ENCODE measurements around the gene SCAI.

DNA sequence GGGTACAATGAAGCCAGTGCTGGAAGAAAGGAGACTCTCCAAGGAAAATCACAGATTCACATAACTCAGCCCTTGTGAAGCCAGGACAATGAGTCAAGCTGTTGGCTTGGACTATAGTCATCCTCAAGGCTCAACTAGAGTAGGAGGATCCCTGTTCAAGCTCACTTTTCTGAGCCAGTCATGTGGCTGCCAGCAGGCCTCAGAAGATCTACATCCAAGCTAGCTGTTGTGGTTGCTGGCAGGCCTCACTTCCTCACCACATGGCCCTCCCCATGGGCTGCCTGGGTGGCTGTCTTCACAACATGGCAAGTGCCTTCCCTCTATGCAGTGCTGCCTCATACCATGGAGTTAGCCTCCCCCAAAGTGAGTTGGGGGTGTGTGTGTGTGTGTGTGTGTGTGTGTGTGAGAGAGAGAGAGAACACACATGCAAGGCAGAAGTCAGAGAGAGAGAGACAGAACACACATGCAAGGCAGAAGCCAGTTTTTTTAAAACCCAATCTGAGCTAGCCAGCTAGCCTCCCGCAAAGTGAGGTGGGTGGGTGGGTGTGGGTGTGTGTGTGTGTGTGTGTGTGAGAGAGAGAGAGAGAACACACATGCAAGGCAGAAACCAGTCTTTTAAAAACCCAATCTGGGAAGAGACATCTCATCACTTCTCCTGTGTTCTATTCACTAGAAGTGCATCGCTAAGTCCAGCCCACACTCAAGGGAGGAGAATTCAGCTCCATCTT lies 17.1 kb downstream of the SCAI start:
- TF ChIP-seq, protein P1, sequence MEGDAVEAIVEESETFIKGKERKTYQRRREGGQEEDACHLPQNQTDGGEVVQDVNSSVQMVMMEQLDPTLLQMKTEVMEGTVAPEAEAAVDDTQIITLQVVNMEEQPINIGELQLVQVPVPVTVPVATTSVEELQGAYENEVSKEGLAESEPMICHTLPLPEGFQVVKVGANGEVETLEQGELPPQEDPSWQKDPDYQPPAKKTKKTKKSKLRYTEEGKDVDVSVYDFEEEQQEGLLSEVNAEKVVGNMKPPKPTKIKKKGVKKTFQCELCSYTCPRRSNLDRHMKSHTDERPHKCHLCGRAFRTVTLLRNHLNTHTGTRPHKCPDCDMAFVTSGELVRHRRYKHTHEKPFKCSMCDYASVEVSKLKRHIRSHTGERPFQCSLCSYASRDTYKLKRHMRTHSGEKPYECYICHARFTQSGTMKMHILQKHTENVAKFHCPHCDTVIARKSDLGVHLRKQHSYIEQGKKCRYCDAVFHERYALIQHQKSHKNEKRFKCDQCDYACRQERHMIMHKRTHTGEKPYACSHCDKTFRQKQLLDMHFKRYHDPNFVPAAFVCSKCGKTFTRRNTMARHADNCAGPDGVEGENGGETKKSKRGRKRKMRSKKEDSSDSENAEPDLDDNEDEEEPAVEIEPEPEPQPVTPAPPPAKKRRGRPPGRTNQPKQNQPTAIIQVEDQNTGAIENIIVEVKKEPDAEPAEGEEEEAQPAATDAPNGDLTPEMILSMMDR (conservative IDR thresholded peaks at IDR 0.05; ENCODE audit: low read depth in 2 of 2) = no peak
- TF ChIP-seq, protein P2, sequence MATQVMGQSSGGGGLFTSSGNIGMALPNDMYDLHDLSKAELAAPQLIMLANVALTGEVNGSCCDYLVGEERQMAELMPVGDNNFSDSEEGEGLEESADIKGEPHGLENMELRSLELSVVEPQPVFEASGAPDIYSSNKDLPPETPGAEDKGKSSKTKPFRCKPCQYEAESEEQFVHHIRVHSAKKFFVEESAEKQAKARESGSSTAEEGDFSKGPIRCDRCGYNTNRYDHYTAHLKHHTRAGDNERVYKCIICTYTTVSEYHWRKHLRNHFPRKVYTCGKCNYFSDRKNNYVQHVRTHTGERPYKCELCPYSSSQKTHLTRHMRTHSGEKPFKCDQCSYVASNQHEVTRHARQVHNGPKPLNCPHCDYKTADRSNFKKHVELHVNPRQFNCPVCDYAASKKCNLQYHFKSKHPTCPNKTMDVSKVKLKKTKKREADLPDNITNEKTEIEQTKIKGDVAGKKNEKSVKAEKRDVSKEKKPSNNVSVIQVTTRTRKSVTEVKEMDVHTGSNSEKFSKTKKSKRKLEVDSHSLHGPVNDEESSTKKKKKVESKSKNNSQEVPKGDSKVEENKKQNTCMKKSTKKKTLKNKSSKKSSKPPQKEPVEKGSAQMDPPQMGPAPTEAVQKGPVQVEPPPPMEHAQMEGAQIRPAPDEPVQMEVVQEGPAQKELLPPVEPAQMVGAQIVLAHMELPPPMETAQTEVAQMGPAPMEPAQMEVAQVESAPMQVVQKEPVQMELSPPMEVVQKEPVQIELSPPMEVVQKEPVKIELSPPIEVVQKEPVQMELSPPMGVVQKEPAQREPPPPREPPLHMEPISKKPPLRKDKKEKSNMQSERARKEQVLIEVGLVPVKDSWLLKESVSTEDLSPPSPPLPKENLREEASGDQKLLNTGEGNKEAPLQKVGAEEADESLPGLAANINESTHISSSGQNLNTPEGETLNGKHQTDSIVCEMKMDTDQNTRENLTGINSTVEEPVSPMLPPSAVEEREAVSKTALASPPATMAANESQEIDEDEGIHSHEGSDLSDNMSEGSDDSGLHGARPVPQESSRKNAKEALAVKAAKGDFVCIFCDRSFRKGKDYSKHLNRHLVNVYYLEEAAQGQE (IDR thresholded peaks at IDR 0.05; ENCODE audit: unreplicated experiment) = no peak
- TF ChIP-seq EZH2 (IDR thresholded peaks at IDR 0.05; ENCODE audit: low read depth, unreplicated experiment) = no peak
- no peak for TF ChIP-seq EZH2phosphoT487 (IDR thresholded peaks at IDR 0.05; ENCODE audit: unreplicated experiment)
- TF ChIP-seq POLR2AphosphoS5 (IDR thresholded peaks at IDR 0.05; ENCODE audit: low read depth) = no peak
- no peak for TF ChIP-seq CREB1 (CRISPR knock-in tag; IDR thresholded peaks at IDR 0.05; ENCODE audit: low read depth)
- TF ChIP-seq, protein P3, sequence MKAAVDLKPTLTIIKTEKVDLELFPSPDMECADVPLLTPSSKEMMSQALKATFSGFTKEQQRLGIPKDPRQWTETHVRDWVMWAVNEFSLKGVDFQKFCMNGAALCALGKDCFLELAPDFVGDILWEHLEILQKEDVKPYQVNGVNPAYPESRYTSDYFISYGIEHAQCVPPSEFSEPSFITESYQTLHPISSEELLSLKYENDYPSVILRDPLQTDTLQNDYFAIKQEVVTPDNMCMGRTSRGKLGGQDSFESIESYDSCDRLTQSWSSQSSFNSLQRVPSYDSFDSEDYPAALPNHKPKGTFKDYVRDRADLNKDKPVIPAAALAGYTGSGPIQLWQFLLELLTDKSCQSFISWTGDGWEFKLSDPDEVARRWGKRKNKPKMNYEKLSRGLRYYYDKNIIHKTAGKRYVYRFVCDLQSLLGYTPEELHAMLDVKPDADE (IDR thresholded peaks at IDR 0.05) = no peak
- TF ChIP-seq NANOG (IDR thresholded peaks at IDR 0.05; ENCODE audit: borderline replicate concordance) = no peak
- TF ChIP-seq ZNF114 (CRISPR knock-in tag; IDR thresholded peaks at IDR 0.05) = no peak
- TF ChIP-seq JUNB (IDR thresholded peaks at IDR 0.05; ENCODE audit: unreplicated experiment) = no peak
